HCT116 (cell line): ENCODE data around the gene TAS1R2. TPM values are rescaled to one million over a fixed set of nuclear protein-coding genes. Genes with fewer than 3 reads are reported as not detected.
A peak's percentile ranks its signal among the peaks of the same experiment; 100 is the strongest.

Experiments
- ATAC-seq: fragments of 200-7000 bp; cut with Tn5 transposase; 2 replicates; pipeline ENCODE4 v1.9.1; 2020; ENCODE audit warnings: mild to moderate bottlenecking, moderate library complexity
- BruUV-seq: library from RNA; stranded (reverse); fragments of 400-500 nt; replicated peaks from 2 replicates; lab custom pipeline; 2021; lab: Mats Ljungman, UMichigan
- CTCF ChIA-PET: fragments of 300-600 bp; sonication (Branson Sonifier 250); formaldehyde crosslinking; loops from one replicate; lab custom pipeline; 2021; ENCODE audit warnings: antibody characterized with exemption; lab: Charles Lee
- POLR2A ChIA-PET: fragments of 300-600, 350-600 bp; sonication (Branson Sonifier 250); formaldehyde crosslinking; loops from one replicate; lab custom pipeline; 2021; ENCODE audit warnings: antibody characterized with exemption; lab: Charles Lee
- RAD21 ChIA-PET, 2 experiments: fragments of 300-600 bp; sonication (Branson Sonifier 250); formaldehyde crosslinking; loops; one replicate each; lab custom pipeline; 2023; ENCODE audit warnings: low total read pairs in 2 of 2; ENCODE audit not compliant: uncharacterized antibody in 2 of 2, unreplicated experiment in 2 of 2, low non-redundant PET in 1 of 2; lab: Charles Lee
- DNase-seq: peaks from one replicate; pipeline ENCODE4 v3.0.0-alpha.2; 2010; ENCODE audit warnings: low read depth, low spot score
- H2AFZ ChIP-seq: fragments of 200-600 bp; shearing (Covaris generic), sonication (generic); 2 replicates; pipeline ENCODE4 v1.6.1; 2017; ENCODE audit warnings: low read depth, mixed run types, mixed read lengths, antibody characterized with exemption, low read length; ENCODE audit not compliant: poor library complexity, severe bottlenecking
- H3K27ac ChIP-seq: 2 replicates; pipeline ENCODE4 v1.5.1; 2012; ENCODE audit warnings: low read depth, low read length
- H3K27me3 ChIP-seq: fragments of 200-600 bp; sonication (generic); 2 replicates; pipeline ENCODE4 v1.6.1; 2016; ENCODE audit warnings: mixed run types, low read length, mixed read lengths; ENCODE audit not compliant: insufficient read depth
- H3K36me3 ChIP-seq, 2 experiments: fragments of 200-500 bp in 1 of 2; fragments of 200-600 bp in 1 of 2; sonication (Bioruptor generic) in 1 of 2; sonication (generic) in 1 of 2; 2 replicates each; pipeline versions ENCODE4 v1.5.1 to v1.6.1; 2014 to 2016; ENCODE audit warnings: low read length in 2 of 2, inconsistent platforms in 1 of 2, mixed read lengths in 1 of 2, mixed run types in 1 of 2; ENCODE audit not compliant: insufficient read depth in 2 of 2, control insufficient read depth in 1 of 2
- H3K4me1 ChIP-seq, 2 experiments: fragments of 200-600 bp in 1 of 2; sonication (generic) in 1 of 2; 2 replicates each; pipeline versions ENCODE4 v1.5.1 to v1.6.1; 2012 to 2017; ENCODE audit warnings: low read length in 2 of 2, inconsistent platforms in 1 of 2, mild to moderate bottlenecking in 1 of 2, mixed read lengths in 1 of 2, mixed run types in 1 of 2, moderate library complexity in 1 of 2; ENCODE audit not compliant: insufficient read depth in 2 of 2, control insufficient read depth in 1 of 2
- H3K4me2 ChIP-seq: fragments of 200-600 bp; sonication (generic); 2 replicates; pipeline ENCODE4 v1.6.1; 2017; ENCODE audit warnings: mixed run types, low read length, mixed read lengths
- H3K4me3 ChIP-seq, 2 experiments: fragments of 200-600 bp in 1 of 2; sonication (generic) in 1 of 2; replicated peaks in 1 of 2; 2 replicates each; pipeline ENCODE4 v1.5.1; 2011 to 2016; ENCODE audit warnings: low read length in 2 of 2, control low read depth in 1 of 2, low read depth in 1 of 2, mild to moderate bottlenecking in 1 of 2, mixed read lengths in 1 of 2, mixed run types in 1 of 2
- H3K79me2 ChIP-seq: fragments of 200-600 bp; sonication (generic); 2 replicates; pipeline ENCODE4 v1.6.1; 2017; ENCODE audit warnings: mild to moderate bottlenecking, mixed run types, low read length, moderate library complexity, mixed read lengths; ENCODE audit not compliant: insufficient read depth
- H3K9ac ChIP-seq: fragments of 200-600 bp; sonication (generic); 2 replicates; pipeline ENCODE4 v1.6.1; 2016; ENCODE audit warnings: low read length, mixed read lengths
- H3K9me2 ChIP-seq: fragments of 200-600 bp; sonication (generic), shearing (Covaris generic); 2 replicates; pipeline ENCODE4 v1.6.1; 2017; ENCODE audit warnings: mixed run types, mild to moderate bottlenecking, moderate library complexity; ENCODE audit not compliant: insufficient read depth
- H3K9me3 ChIP-seq, 2 experiments: fragments of 200-500 bp in 1 of 2; fragments of 200-600 bp in 1 of 2; sonication (Bioruptor generic) in 1 of 2; sonication (generic) in 1 of 2; 2 replicates each; pipeline ENCODE4 v1.6.1; 2014 to 2017; ENCODE audit warnings: low read length in 2 of 2, mixed read lengths in 2 of 2, inconsistent platforms in 1 of 2, low read depth in 1 of 2, mild to moderate bottlenecking in 1 of 2, mixed run types in 1 of 2, moderate library complexity in 1 of 2; ENCODE audit not compliant: control insufficient read depth in 1 of 2, insufficient read depth in 1 of 2
- H4K20me1 ChIP-seq: fragments of 200-600 bp; sonication (generic), shearing (Covaris generic); 2 replicates; pipeline ENCODE4 v1.6.1; 2017; ENCODE audit warnings: mixed run types, mild to moderate bottlenecking, moderate library complexity; ENCODE audit not compliant: insufficient read depth
- ATF3 ChIP-seq: IDR thresholded peaks from 2 replicates; pipeline ENCODE4 v1.6.1; 2012
- CBX3 ChIP-seq: IDR thresholded peaks from 2 replicates; pipeline ENCODE4 v1.6.1; 2012; ENCODE audit warnings: low read depth
- EGR1 ChIP-seq: IDR thresholded peaks from 2 replicates; pipeline ENCODE4 v1.6.1; 2012; ENCODE audit warnings: low read depth
- ELF1 ChIP-seq: IDR thresholded peaks from 2 replicates; pipeline ENCODE4 v1.6.1; 2012; ENCODE audit warnings: low read depth, borderline replicate concordance
- JUND ChIP-seq: IDR thresholded peaks from 2 replicates; pipeline ENCODE4 v1.6.1; 2012
- MAX ChIP-seq: IDR thresholded peaks from 2 replicates; pipeline ENCODE4 v1.6.1; 2012
- POLR2A ChIP-seq: IDR thresholded peaks from 2 replicates; pipeline ENCODE4 v1.7.0; 2011; ENCODE audit warnings: borderline replicate concordance; ENCODE audit not compliant: insufficient read depth, insufficient read length; ENCODE audit errors: extremely low read depth
- POLR2AphosphoS5 ChIP-seq: IDR thresholded peaks from 2 replicates; pipeline ENCODE4 v1.6.1; 2011; ENCODE audit warnings: mild to moderate bottlenecking, low read depth, low read length, moderate library complexity
- RAD21 ChIP-seq: IDR thresholded peaks from 2 replicates; pipeline ENCODE4 v1.6.1; 2012; ENCODE audit warnings: low read depth, mild to moderate bottlenecking
- SRF ChIP-seq: IDR thresholded peaks from 2 replicates; pipeline ENCODE4 v1.6.1; 2012; ENCODE audit warnings: low read depth
- TCF7L2 ChIP-seq: IDR thresholded peaks from 2 replicates; pipeline ENCODE4 v1.7.0; 2011; ENCODE audit warnings: borderline replicate concordance, inconsistent platforms; ENCODE audit not compliant: insufficient read depth, insufficient read length; ENCODE audit errors: extremely low read depth
- ZNF274 ChIP-seq: fragments of 200-500 bp; sonication (Bioruptor generic); IDR thresholded peaks from 2 replicates; pipeline ENCODE4 v1.6.1; 2014; ENCODE audit warnings: mild to moderate bottlenecking, low read depth, low read length, inconsistent platforms
- intact Hi-C: fragments of 100-400 bp; cut with micrococcal nuclease; formaldehyde crosslinking; loops from 2 replicates; pipeline ENCODE4 v1.10.0; 2022
- total RNA-seq: library from RNA; stranded (reverse); gene quantifications from one replicate; pipeline ENCODE4 v1.2.1, GENCODE V29; 2021; ENCODE audit not compliant: unreplicated experiment

Gene TAS1R2
- total RNA-seq, 1 experiment from 2014 or later = not detected

GRCh38 chr1:18890706-18891425 is 31.4 kb upstream of the TAS1R2 start (continued):
- TF ChIP-seq MAX (no peak), ZNF274 (no peak), CBX3 (no peak), POLR2A (no peak)

GRCh38 chr1:18886003-18886335 is 26.5 kb upstream of the TAS1R2 start:
- Histone ChIP-seq H3K79me2 (no peaks in the 10 kb centered on the region), H3K4me1 (peaks cover 0 to 5% of the 10 kb centered on the region in 2 experiments; a peak in 1 of 4 replicates), H3K36me3 (no peaks in the 10 kb centered on the region), H2AFZ (no peak overlapping the region), H3K9ac (no peak overlapping the region), H3K27ac (no peak overlapping the region), H3K4me3 (no peak overlapping the region), H3K4me2 (0 out of 2 replicates have a peak overlapping the region, but pooled peaks have one; percentile 14), H3K9me3 (no peaks in the 10 kb centered on the region), H3K27me3 (no peaks in the 10 kb centered on the region), H4K20me1 (no peaks in the 10 kb centered on the region), H3K9me2 (no peaks in the 10 kb centered on the region)
- DNase-seq (no peak), ATAC-seq (no peak)
- ChIA-PET POLR2A (no interaction called here), RAD21 (no interaction called here), CTCF (no interaction called here)
- no TSS peak for BruUV-seq
- TF ChIP-seq ATF3 = no peak
- no peak for TF ChIP-seq MAX
- TF ChIP-seq EGR1 = no peak
- TF ChIP-seq JUND = no peak
- no peak for TF ChIP-seq ELF1
- no peak for TF ChIP-seq TCF7L2
- no peak for TF ChIP-seq RAD21
- no peak for TF ChIP-seq POLR2AphosphoS5
- no peak for TF ChIP-seq SRF
- intact Hi-C loops = no loop called here
